ENCODE results near the gene RPL37.
"Not testable (repeated sequence)": the region's sequence is repeated elsewhere in the genome, so short reads cannot be mapped to it uniquely, and the experiment has no call there.

The RPL37 gene

DNA sequence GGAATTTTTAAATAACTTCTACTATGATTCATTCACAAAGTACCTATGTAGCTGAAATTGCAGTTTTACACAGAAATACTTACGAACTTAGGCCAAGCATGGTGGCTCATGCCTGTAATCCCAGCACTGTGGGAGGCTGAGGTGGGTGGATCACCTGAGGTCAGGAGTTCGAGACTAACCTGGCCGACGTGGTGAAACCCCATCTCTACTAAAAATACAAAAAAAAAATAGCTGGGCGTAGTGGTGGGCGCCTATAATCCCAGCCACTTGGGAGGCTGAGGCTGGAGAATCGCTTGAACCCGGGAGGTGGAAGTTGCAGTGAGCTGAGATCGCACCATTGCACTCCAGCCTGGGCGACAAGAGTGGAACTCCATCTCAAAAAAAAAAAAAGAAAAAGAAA is 42.3 kb downstream of the RPL37 start:
- not testable (repeated sequence) for H3K9me2 ChIP-seq (replicated peaks; ENCODE audit: control insufficient read depth, low read length); H3F3A ChIP-seq (ENCODE audit: control insufficient read depth, insufficient read depth); H3K4me2 ChIP-seq (ENCODE audit: low read length); H3K27ac ChIP-seq (ENCODE audit: low read depth, low read length); H3K4me3 ChIP-seq (ENCODE audit: low read length); H3K27me3 ChIP-seq (ENCODE audit: control insufficient read depth, low read length); H3K9me3 ChIP-seq (ENCODE audit: control insufficient read depth, insufficient read depth, low read length); H4K20me1 ChIP-seq (ENCODE audit: control insufficient read depth, insufficient read depth, low read depth, low read length)
- Histone ChIP-seq H3K4me1 (ENCODE audit: control insufficient read depth, low read length) (peaks cover 11% of the 10 kb centered on the region), H3K79me2 (ENCODE audit: control insufficient read depth, low read length) (peaks cover 99% of the 10 kb centered on the region), H3K36me3 (ENCODE audit: control insufficient read depth, low read length) (peaks cover 34% of the 10 kb centered on the region)

DNA sequence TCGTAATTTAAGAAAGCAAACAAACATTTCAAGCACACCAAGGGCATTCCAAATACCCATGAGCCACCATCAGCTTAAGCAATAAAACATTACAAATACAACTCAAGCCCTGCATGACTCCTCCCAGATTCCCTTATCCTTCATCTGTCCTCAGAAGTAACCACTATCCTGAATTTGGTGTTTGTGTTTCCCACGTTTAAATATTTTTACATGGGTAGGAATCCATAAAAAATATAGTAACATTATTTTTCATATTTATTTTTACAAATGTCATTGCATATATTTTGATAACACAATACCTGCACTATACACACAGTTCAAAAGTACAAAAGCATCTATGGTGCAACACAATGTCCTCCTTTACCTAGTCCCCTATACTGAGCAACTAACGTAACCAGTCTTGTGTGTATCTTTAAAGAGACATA is 43.3 kb downstream of the RPL37 start:
- no peak overlapping the region for H3K4me2 ChIP-seq (ENCODE audit: low read length)
- TF ChIP-seq, protein P1, sequence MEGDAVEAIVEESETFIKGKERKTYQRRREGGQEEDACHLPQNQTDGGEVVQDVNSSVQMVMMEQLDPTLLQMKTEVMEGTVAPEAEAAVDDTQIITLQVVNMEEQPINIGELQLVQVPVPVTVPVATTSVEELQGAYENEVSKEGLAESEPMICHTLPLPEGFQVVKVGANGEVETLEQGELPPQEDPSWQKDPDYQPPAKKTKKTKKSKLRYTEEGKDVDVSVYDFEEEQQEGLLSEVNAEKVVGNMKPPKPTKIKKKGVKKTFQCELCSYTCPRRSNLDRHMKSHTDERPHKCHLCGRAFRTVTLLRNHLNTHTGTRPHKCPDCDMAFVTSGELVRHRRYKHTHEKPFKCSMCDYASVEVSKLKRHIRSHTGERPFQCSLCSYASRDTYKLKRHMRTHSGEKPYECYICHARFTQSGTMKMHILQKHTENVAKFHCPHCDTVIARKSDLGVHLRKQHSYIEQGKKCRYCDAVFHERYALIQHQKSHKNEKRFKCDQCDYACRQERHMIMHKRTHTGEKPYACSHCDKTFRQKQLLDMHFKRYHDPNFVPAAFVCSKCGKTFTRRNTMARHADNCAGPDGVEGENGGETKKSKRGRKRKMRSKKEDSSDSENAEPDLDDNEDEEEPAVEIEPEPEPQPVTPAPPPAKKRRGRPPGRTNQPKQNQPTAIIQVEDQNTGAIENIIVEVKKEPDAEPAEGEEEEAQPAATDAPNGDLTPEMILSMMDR (IDR thresholded peaks at IDR 0.05; ENCODE audit: low read depth, low read length, poor library complexity, severe bottlenecking), result no peak

DNA sequence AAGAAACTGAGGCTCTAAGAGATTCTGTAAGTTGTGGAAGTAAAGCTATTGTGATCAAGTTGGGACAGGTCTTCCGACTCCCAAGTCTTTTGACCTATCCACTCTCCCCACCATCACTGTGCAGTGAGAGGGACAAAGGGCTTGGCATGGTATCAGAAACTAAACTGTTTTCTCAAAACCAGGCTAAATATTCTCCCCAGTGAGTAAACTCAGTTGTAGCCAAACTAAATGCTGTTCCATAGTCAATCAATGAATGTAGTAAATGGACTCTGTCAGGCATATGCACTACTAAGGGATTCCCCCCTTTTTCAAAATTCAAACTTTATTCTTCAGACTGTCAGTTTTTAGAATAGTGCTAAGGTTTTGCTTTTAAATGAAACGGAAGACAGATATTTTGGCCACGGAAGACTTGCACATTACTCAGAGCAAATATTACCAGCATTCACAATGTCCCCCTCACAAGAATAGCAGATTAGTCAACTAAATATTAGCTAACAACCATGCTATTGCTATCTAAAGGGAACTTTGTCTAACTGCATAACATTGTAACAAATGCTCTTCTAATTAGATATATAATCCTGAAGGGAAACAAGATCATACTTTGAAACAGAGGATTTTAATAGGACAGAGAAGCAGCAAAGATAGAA is 44.0 kb downstream of the RPL37 start:
- Histone ChIP-seq H3K36me3 (ENCODE audit: control insufficient read depth, low read length) (peaks cover 30% of the 10 kb centered on the region), H3K27ac (ENCODE audit: low read depth, low read length) (no peak overlapping the region), H3K4me1 (ENCODE audit: control insufficient read depth, low read length) (peaks cover 4% of the 10 kb centered on the region; the same call in 1 of the 2 replicates), H3K4me2 (ENCODE audit: low read length) (no peak overlapping the region), H3K9me2 (replicated peaks; ENCODE audit: control insufficient read depth, low read length) (no peaks in the 10 kb centered on the region), H3F3A (ENCODE audit: control insufficient read depth, insufficient read depth) (no peaks in the 10 kb centered on the region), H4K20me1 (ENCODE audit: control insufficient read depth, insufficient read depth, low read depth, low read length) (peaks cover under 1% of the 10 kb centered on the region; the same call in 1 of the 2 replicates), H3K27me3 (ENCODE audit: control insufficient read depth, low read length) (no peaks in the 10 kb centered on the region), H3K9me3 (ENCODE audit: control insufficient read depth, insufficient read depth, low read length) (0 out of 2 replicates have a peak, but pooled peaks cover 5% of the 10 kb centered on the region), H3K79me2 (ENCODE audit: control insufficient read depth, low read length) (peaks cover 98% of the 10 kb centered on the region), H3K4me3 (ENCODE audit: low read length) (no peak overlapping the region)
- TF ChIP-seq EZH2phosphoT487 (IDR thresholded peaks at IDR 0.05; ENCODE audit: borderline replicate concordance, low read length), result no peak
- TF ChIP-seq, protein P1 (IDR thresholded peaks at IDR 0.05; ENCODE audit: low read depth, low read length, poor library complexity, severe bottlenecking), result no peak

More for the DNA sequence above, 43.3 kb downstream of the RPL37 start:
- Histone ChIP-seq H3F3A (ENCODE audit: control insufficient read depth, insufficient read depth) (no peaks in the 10 kb centered on the region), H3K9me3 (ENCODE audit: control insufficient read depth, insufficient read depth, low read length) (0 out of 2 replicates have a peak, but pooled peaks cover 5% of the 10 kb centered on the region), H3K9me2 (replicated peaks; ENCODE audit: control insufficient read depth, low read length) (no peaks in the 10 kb centered on the region), H4K20me1 (ENCODE audit: control insufficient read depth, insufficient read depth, low read depth, low read length) (peaks cover 7% of the 10 kb centered on the region; the same call in 1 of the 2 replicates), H3K79me2 (ENCODE audit: control insufficient read depth, low read length) (peaks cover 98% of the 10 kb centered on the region), H3K4me3 (ENCODE audit: low read length) (no peak overlapping the region), H3K27ac (ENCODE audit: low read depth, low read length) (no peak overlapping the region), H3K4me1 (ENCODE audit: control insufficient read depth, low read length) (peaks cover 8% of the 10 kb centered on the region), H3K36me3 (ENCODE audit: control insufficient read depth, low read length) (peaks cover 36% of the 10 kb centered on the region), H3K27me3 (ENCODE audit: control insufficient read depth, low read length) (no peaks in the 10 kb centered on the region)

DNA sequence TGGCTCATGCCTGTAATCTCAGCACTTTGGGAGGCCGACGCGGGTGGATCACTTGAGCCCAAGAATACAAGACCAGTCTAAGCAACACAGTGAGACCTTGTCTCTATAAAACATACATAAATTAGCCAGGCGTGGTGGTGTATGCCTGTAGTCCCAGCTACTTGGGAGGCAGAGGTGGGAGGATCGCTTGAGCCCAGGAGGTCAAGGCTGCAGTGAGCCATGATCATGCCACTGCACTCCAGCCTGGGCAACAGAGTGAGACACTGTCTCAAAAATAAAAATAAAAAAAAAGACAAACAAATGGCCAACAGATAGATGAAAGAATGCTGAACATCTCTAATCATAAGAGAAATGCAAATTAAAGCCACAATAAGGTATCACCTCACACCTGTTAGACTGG is 46.1 kb downstream of the RPL37 start:
- H3K4me1 ChIP-seq (ENCODE audit: control insufficient read depth, low read length); H3K4me2 ChIP-seq (ENCODE audit: low read length); H3K9me2 ChIP-seq (replicated peaks; ENCODE audit: control insufficient read depth, low read length); H3K9me3 ChIP-seq (ENCODE audit: control insufficient read depth, insufficient read depth, low read length); H4K20me1 ChIP-seq (ENCODE audit: control insufficient read depth, insufficient read depth, low read depth, low read length); H3F3A ChIP-seq (ENCODE audit: control insufficient read depth, insufficient read depth); H3K27me3 ChIP-seq (ENCODE audit: control insufficient read depth, low read length); H3K4me3 ChIP-seq (ENCODE audit: low read length); H3K27ac ChIP-seq (ENCODE audit: low read depth, low read length): not testable (repeated sequence)
- Histone ChIP-seq H3K36me3 (ENCODE audit: control insufficient read depth, low read length) (peaks cover 21% of the 10 kb centered on the region), H3K79me2 (ENCODE audit: control insufficient read depth, low read length) (peaks cover 96% of the 10 kb centered on the region)

Measured in DOHH2 (cell line).